HepG2 (cell line): Measurements from ENCODE around the gene DROSHA. TPM values are rescaled to one million over a fixed set of nuclear protein-coding genes. Genes with fewer than 3 reads are reported as not detected.

Source experiments
- ATAC-seq: fragments of 200-7000 bp; cut with Tn5 transposase; 3 replicates; pipeline ENCODE4 v1.9.1; 2020; ENCODE audit warnings: mild to moderate bottlenecking, moderate library complexity
- BruUV-seq: library from RNA; stranded (reverse); fragments of 400-500 nt; replicated peaks from 2 replicates; lab custom pipeline; 2021; lab: Mats Ljungman, UMichigan
- CTCF ChIA-PET: fragments of 300-600 bp; formaldehyde crosslinking; extraction: SDS; loops from one replicate; lab custom pipeline; 2021; ENCODE audit warnings: low total read pairs, inconsistent platforms, low intra/inter-chr PET ratio; lab: Yijun Ruan, JAX
- POLR2A ChIA-PET: fragments of 350-600 bp; sonication (Branson Sonifier 250); formaldehyde crosslinking; loops from one replicate; lab custom pipeline; 2020; ENCODE audit warnings: antibody characterized with exemption, inconsistent platforms; lab: Yijun Ruan, JAX
- DNase-seq: peaks from one replicate; pipeline ENCODE4 v3.0.0-alpha.2; 2015; ENCODE audit warnings: low spot score
- FAIRE-seq: peaks from 3 replicates; lab custom pipeline; 2011; peaks lifted over from hg19 to GRCh38; lab: Jason Lieb, UNC
- H2AFZ ChIP-seq: one replicate; pipeline ENCODE4 v1.6.1; 2011; ENCODE audit warnings: low read length, inconsistent platforms
- H3K27ac ChIP-seq: fragments of 300-600 bp; 3 replicates; pipeline ENCODE4 v1.8.0; 2011; ENCODE audit warnings: mixed run types, mild to moderate bottlenecking, mixed read lengths, low read length, inconsistent platforms; ENCODE audit not compliant: insufficient read depth; ENCODE audit errors: extremely low read length
- H3K27me3 ChIP-seq, 2 experiments: fragments of 200-600 bp in 1 of 2; 2 replicates in 1 of 2; 3 replicates in 1 of 2; pipeline versions ENCODE4 v1.6.0 to v1.8.0; 2011; ENCODE audit warnings: low read length in 2 of 2, mild to moderate bottlenecking in 2 of 2, moderate library complexity in 2 of 2, inconsistent platforms in 1 of 2; ENCODE audit not compliant: insufficient read depth in 2 of 2, control insufficient read depth in 1 of 2
- H3K36me3 ChIP-seq, 2 experiments: fragments of 200-600 bp in 1 of 2; replicated peaks in 1 of 2; 2 replicates in 1 of 2; 3 replicates in 1 of 2; pipeline versions ENCODE4 v1.5.1 to v1.8.0; 2011; ENCODE audit warnings: low read length in 2 of 2, inconsistent platforms in 1 of 2; ENCODE audit not compliant: insufficient read depth in 2 of 2, control insufficient read depth in 1 of 2
- H3K4me1 ChIP-seq: 2 replicates; pipeline ENCODE4 v1.5.1; 2012; ENCODE audit warnings: low read length, inconsistent platforms; ENCODE audit not compliant: insufficient read depth
- H3K4me2 ChIP-seq: 2 replicates; pipeline ENCODE4 v1.6.0; 2011; ENCODE audit warnings: low read depth, low read length, inconsistent platforms
- H3K4me3 ChIP-seq, 3 experiments: fragments of 200-600 bp in 1 of 3; sonication (generic), shearing (Covaris generic) in 1 of 3; replicated peaks in 1 of 3; 2 replicates each; pipeline ENCODE4 v1.5.1; 2011 to 2016; ENCODE audit warnings: low read length in 3 of 3, inconsistent platforms in 2 of 3, low read depth in 2 of 3, mild to moderate bottlenecking in 2 of 3, control low read depth in 1 of 3, mixed read lengths in 1 of 3; ENCODE audit not compliant: insufficient read depth in 1 of 3
- H3K79me2 ChIP-seq: one replicate; pipeline ENCODE4 v1.6.1; 2011; ENCODE audit warnings: low read length, inconsistent platforms; ENCODE audit not compliant: insufficient read depth
- H3K9ac ChIP-seq: 2 replicates; pipeline ENCODE4 v1.6.0; 2011; ENCODE audit warnings: mild to moderate bottlenecking, low read depth, low read length, inconsistent platforms; ENCODE audit not compliant: insufficient read depth
- H3K9me3 ChIP-seq: 2 replicates; pipeline ENCODE4 v1.5.1; 2012; ENCODE audit warnings: mild to moderate bottlenecking, low read length
- H4K20me1 ChIP-seq: 2 replicates; pipeline ENCODE4 v1.6.0; 2011; ENCODE audit warnings: inconsistent platforms, mild to moderate bottlenecking, low read length, moderate library complexity; ENCODE audit not compliant: insufficient read depth
- ATF6 ChIP-seq: sonication (generic); formaldehyde crosslinking; conservative IDR thresholded peaks from 2 replicates; pipeline ENCODE4 v1.4.0; 2020; ENCODE audit warnings: missing genetic modification reagents
- CREBL2 ChIP-seq: sonication (generic); formaldehyde crosslinking; IDR thresholded peaks from 2 replicates; pipeline ENCODE4 v1.8.1; 2023; ENCODE audit warnings: missing genetic modification reagents, mild to moderate bottlenecking, borderline replicate concordance
- E2F1 ChIP-seq: sonication (generic); formaldehyde crosslinking; IDR thresholded peaks from 2 replicates; pipeline ENCODE4 v1.5.0; 2020; ENCODE audit warnings: missing genetic modification reagents
- ETV5 ChIP-seq: IDR thresholded peaks from 2 replicates; pipeline ENCODE4 v1.6.1; 2018; ENCODE audit warnings: missing biosample characterization, missing genetic modification reagents, inconsistent platforms, borderline replicate concordance
- GLMP ChIP-seq: sonication (generic); formaldehyde crosslinking; IDR thresholded peaks from 2 replicates; pipeline ENCODE4 v1.9.0; 2021; ENCODE audit warnings: missing genetic modification reagents, mild to moderate bottlenecking, borderline replicate concordance
- HIVEP1 ChIP-seq: sonication (generic); formaldehyde crosslinking; IDR thresholded peaks from 2 replicates; pipeline ENCODE4 v1.4.0; 2020; ENCODE audit warnings: mild to moderate bottlenecking, missing genetic modification reagents
- KDM5B ChIP-seq: sonication (generic); formaldehyde crosslinking; IDR thresholded peaks from 2 replicates; pipeline ENCODE4 v1.4.0; 2020; ENCODE audit warnings: missing genetic modification reagents, mild to moderate bottlenecking, borderline replicate concordance
- NFKB2 ChIP-seq: sonication (generic); formaldehyde crosslinking; IDR thresholded peaks from 2 replicates; pipeline ENCODE4 v1.4.0; 2020; ENCODE audit warnings: missing genetic modification reagents, borderline replicate concordance
- SP2 ChIP-seq: sonication (generic); formaldehyde crosslinking; IDR thresholded peaks from 2 replicates; pipeline ENCODE4 v1.5.1; 2020; ENCODE audit warnings: mild to moderate bottlenecking, missing genetic modification reagents
- SP4 ChIP-seq: sonication (generic); formaldehyde crosslinking; IDR thresholded peaks from 2 replicates; pipeline ENCODE4 v1.8.1; 2023; ENCODE audit warnings: mild to moderate bottlenecking, missing genetic modification reagents
- ZNF282 ChIP-seq: fragments of 450-650 bp; IDR thresholded peaks from 2 replicates; pipeline ENCODE4 v1.6.1; 2018; ENCODE audit not compliant: partially characterized antibody
- ZNF605 ChIP-seq: sonication (generic); formaldehyde crosslinking; IDR thresholded peaks from 2 replicates; pipeline ENCODE4 v1.8.0; 2022; ENCODE audit warnings: mild to moderate bottlenecking, missing genetic modification reagents
- ZNF670 ChIP-seq: sonication (generic); formaldehyde crosslinking; IDR thresholded peaks from 2 replicates; pipeline ENCODE4 v1.8.0; 2022; ENCODE audit warnings: mild to moderate bottlenecking, missing genetic modification reagents, borderline replicate concordance
- ZNF781 ChIP-seq: sonication (generic); formaldehyde crosslinking; IDR thresholded peaks from 2 replicates; pipeline ENCODE4 v1.5.1; 2020; ENCODE audit warnings: borderline replicate concordance, mild to moderate bottlenecking, missing genetic modification reagents; ENCODE audit errors: not compliant biosample characterization
- ZSCAN31 ChIP-seq: sonication (generic); formaldehyde crosslinking; IDR thresholded peaks from 2 replicates; pipeline ENCODE4 v1.5.0; 2020; ENCODE audit warnings: low read depth, mild to moderate bottlenecking, missing genetic modification reagents
- WGBS: methylation state at CpG from one replicate; pipeline ENCODE4 v1.1.6; 2017; ENCODE audit warnings: low lambda C conversion rate; 5-methylcytosine and 5-hydroxymethylcytosine counted together
- in situ Hi-C: cut with HindIII; loops from 2 replicates; pipeline ENCODE4 v1.10.0; 2017; ENCODE audit warnings: low pct_unique_long_range_greater_than_20kb; ENCODE audit not compliant: extremely low pct_ligation_motif_present
- intact Hi-C: fragments of 100-400 bp; cut with micrococcal nuclease; formaldehyde crosslinking; loops from one replicate; pipeline ENCODE4 v1.10.0; 2022; ENCODE audit not compliant: unreplicated experiment
- polyA plus RNA-seq, 8 experiments: library from polyadenylated mRNA; depleted of rRNA in 3 of 8; stranded (reverse) in 7 of 8; unstranded in 1 of 8; fragments of >200 nt; fragmentation: Illumina TruSeq in 4 of 8; extraction: Trizol in 4 of 8; gene quantifications; 2 replicates each; pipeline versions ENCODE4 v1.2.1 to v1.2.3, GENCODE V29; 2011 to 2016; ENCODE audit warnings: low read depth in 4 of 8, missing spikeins in 1 of 8, mixed read lengths in 1 of 8; ENCODE audit not compliant: insufficient read depth in 1 of 8
- total RNA-seq, 5 experiments: library from RNA; depleted of rRNA; stranded (reverse); fragments of >200 nt; fragmentation: Illumina TruSeq; extraction: Trizol; gene quantifications; 2 replicates each; pipeline ENCODE4 v1.2.3, GENCODE V29; 2016; ENCODE audit warnings: low read depth in 1 of 5

DROSHA gene
- total and polyA plus RNA-seq, 2 of the 13 experiments (the other 11 are each of a cell fraction or from before 2014, with no cell fraction given) = 22.3 to 29.4 TPM

- DNase-seq (no peak), ATAC-seq (no peak), FAIRE-seq (no peak)
- in situ Hi-C loops (no loop called here), intact Hi-C loops (no loop called here)
- H2AFZ ChIP-seq = no peak overlapping the region
- BruUV-seq = no TSS peak
- no peaks in the 10 kb centered on the region for H3K79me2 ChIP-seq
- no peaks in the 10 kb centered on the region for H3K27me3 ChIP-seq
- H3K9me3 ChIP-seq = no peaks in the 10 kb centered on the region
- no peak for TF ChIP-seq HIVEP1 (CRISPR knock-in tag)
- no peak for TF ChIP-seq ZNF670 (CRISPR knock-in tag)
- no peak for TF ChIP-seq ZNF781
- no peaks in the 10 kb centered on the region for H4K20me1 ChIP-seq
- H3K4me2 ChIP-seq = no peak overlapping the region
- H3K27ac ChIP-seq = no peak overlapping the region
- H3K36me3 ChIP-seq = peaks cover 9 to 71% of the 10 kb centered on the region in 2 experiments
- WGBS = 95% methylated on average over 4 of the region's 4 CpGs
- CTCF ChIA-PET = no interaction called here
- no peak overlapping the region for H3K9ac ChIP-seq
- H3K4me3 ChIP-seq = no peak overlapping the region
- POLR2A ChIA-PET = no interaction called here
- H3K4me1 ChIP-seq = no peaks in the 10 kb centered on the region
These were observed 39.0 kb downstream of the DROSHA start for GRCh38 chr5:31492869-31493268.

- BruUV-seq = no TSS peak
- intact Hi-C loops (no loop called here), in situ Hi-C loops (no loop called here)
- Histone ChIP-seq H2AFZ (no peak overlapping the region), H3K9me3 (no peaks in the 10 kb centered on the region), H4K20me1 (no peaks in the 10 kb centered on the region), H3K36me3 (peaks cover 3 to 41% of the 10 kb centered on the region in 2 experiments; a peak in 4 of 5 replicates), H3K27me3 (no peaks in the 10 kb centered on the region), H3K4me3 (no peak overlapping the region), H3K4me1 (no peaks in the 10 kb centered on the region), H3K27ac (no peak overlapping the region), H3K79me2 (no peaks in the 10 kb centered on the region), H3K4me2 (no peak overlapping the region), H3K9ac (no peak overlapping the region)
- DNase-seq (no peak), FAIRE-seq (no peak), ATAC-seq (no peak)
- 94% methylated on average over 2 of the region's 2 CpGs for WGBS
- CTCF ChIA-PET = no interaction called here
- POLR2A ChIA-PET = no interaction called here
- TF ChIP-seq E2F1 = no peak
- TF ChIP-seq KDM5B (CRISPR knock-in tag) = no peak
- no peak for TF ChIP-seq ETV5 (CRISPR knock-in tag)
- no peak for TF ChIP-seq GLMP (CRISPR knock-in tag)
- TF ChIP-seq CREBL2 = no peak
- TF ChIP-seq SP2 (CRISPR knock-in tag) = no peak
- no peak for TF ChIP-seq ZSCAN31
- TF ChIP-seq ZNF605 (CRISPR knock-in tag) = no peak
- no peak for TF ChIP-seq ATF6 (CRISPR knock-in tag)
- no peak for TF ChIP-seq NFKB2
- TF ChIP-seq ZNF282 = no peak
- TF ChIP-seq SP4 (CRISPR knock-in tag) = no peak
These were observed 44.4 kb downstream of the DROSHA start for GRCh38 chr5:31487506-31487905.
